ENCODE results near the gene PRKCH. TPM values are rescaled to one million over a fixed set of nuclear protein-coding genes. Genes with fewer than 3 reads are reported as not detected.

Gene PRKCH
- total and polyA plus RNA-seq, 10 of the 15 experiments (the other 5 are each of a cell fraction or from before 2014, with no cell fraction given) = 10.7 to 140 (median 33.2) TPM

DNA sequence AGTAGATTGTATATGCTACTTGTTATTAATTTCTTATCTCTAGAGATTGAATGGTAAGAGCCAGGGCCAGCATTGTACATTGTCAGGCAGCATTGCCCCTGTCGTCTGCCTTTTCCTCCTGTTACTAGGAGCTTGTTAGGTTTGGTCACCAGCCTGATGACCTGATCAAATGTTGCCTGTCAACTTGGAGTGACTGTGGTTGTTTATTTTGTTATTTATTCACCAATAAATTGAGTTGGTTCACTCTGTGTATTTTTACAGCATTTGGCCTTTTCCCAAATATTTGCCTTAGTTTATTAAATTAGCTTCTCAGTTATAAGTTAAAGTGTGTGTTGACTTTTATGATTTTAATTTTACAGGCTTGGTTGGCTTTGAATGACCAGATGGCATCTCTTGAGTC is 88.4 kb downstream of the PRKCH start:
- WGBS (ENCODE audit: insufficient coverage, insufficient replicate concordance, low lambda C conversion rate, missing lambda C conversion rate) = 39% methylated on average over 1 of the region's 1 CpG
- ChIA-PET POLR2A (interaction anchor here (0.6 to 2.1 kb wide), 4 partner anchors 9 to 76 kb away, joined by 3 to 7 read pairs (median 6); no protein-coding TSS in a partner anchor), SMC1A (ENCODE audit: uncharacterized antibody, unreplicated experiment) (interaction anchor here (0.6 to 2.9 kb wide), 10 partner anchors 9 to 695 kb away, joined by 3 to 14 read pairs (median 3); no protein-coding TSS in a partner anchor), CTCF (interaction anchor here (0.6 to 1.4 kb wide), 4 partner anchors 12 to 121 kb away, joined by 3 to 4 read pairs (median 3); no protein-coding TSS in a partner anchor), RAD21 (ENCODE audit: unreplicated experiment) (no interaction called here)
- BruUV-seq (replicated peaks) = no TSS peak
- H3K79me2 ChIP-seq (ENCODE audit: control insufficient read depth, insufficient read depth, low read length) = peaks cover 42% of the 10 kb centered on the region
- H4K20me1 ChIP-seq (ENCODE audit: control insufficient read depth, insufficient read depth) = no peaks in the 10 kb centered on the region
- no peak overlapping the region for H3K9ac ChIP-seq (ENCODE audit: control insufficient read depth, insufficient read depth, low read length)
- intact Hi-C loops (cut with micrococcal nuclease; ENCODE audit: unreplicated experiment) (no loop called here), in situ Hi-C loops (cut with MboI) (no loop called here)
- no peak overlapping the region for H2AFZ ChIP-seq (ENCODE audit: control insufficient read depth, low read depth, low read length)
- ATAC-seq (no peak), FAIRE-seq (no peak), DNase-seq (ENCODE audit: low read depth, low spot score) (no peak)
- no peak overlapping the region for H3K27ac ChIP-seq (ENCODE audit: control insufficient read depth, insufficient read depth)
- no peaks in the 10 kb centered on the region for H3K27me3 ChIP-seq (replicated peaks in 1 of 2; ENCODE audit: control insufficient read depth in 2 of 2, insufficient read depth in 2 of 2, low read length in 1 of 2)
- no peak overlapping the region for H3K4me2 ChIP-seq (ENCODE audit: control insufficient read depth, insufficient read depth)
- peaks cover 2% of the 10 kb centered on the region for H3K4me1 ChIP-seq (ENCODE audit: control insufficient read depth, insufficient read depth, low read length)
- peaks cover 0 to 4% of the 10 kb centered on the region in 2 experiments; a peak in 2 of 4 replicates for H3K36me3 ChIP-seq (ENCODE audit: control insufficient read depth in 2 of 2, insufficient read depth in 2 of 2, low read length in 1 of 2)
- no peaks in the 10 kb centered on the region for H3K9me3 ChIP-seq (replicated peaks; ENCODE audit: control insufficient read depth, insufficient read depth, low read length)
- H3K4me3 ChIP-seq = no peak overlapping the region
- TF ChIP-seq TAF1 (IDR thresholded peaks at IDR 0.05; ENCODE audit: borderline replicate concordance, low read depth, low read length) (no peak), GABPA (IDR thresholded peaks at IDR 0.05; ENCODE audit: low read depth) (no peak), STAT3 (IDR thresholded peaks at IDR 0.05; ENCODE audit: low read depth, low read length) (no peak), NR2C2 (IDR thresholded peaks at IDR 0.05; ENCODE audit: borderline replicate concordance, control insufficient read depth, insufficient read length, low read depth) (no peak), CHD1 (IDR thresholded peaks at IDR 0.05; ENCODE audit: low read depth, low read length) (no peak), RAD51 (IDR thresholded peaks at IDR 0.05) (no peak), POLR2A (IDR thresholded peaks at IDR 0.05; ENCODE audit: low read depth, low read length) (no peak), WRNIP1 (IDR thresholded peaks at IDR 0.05; ENCODE audit: borderline replicate concordance, low read depth, low read length) (no peak)
- TF ChIP-seq, protein P1, sequence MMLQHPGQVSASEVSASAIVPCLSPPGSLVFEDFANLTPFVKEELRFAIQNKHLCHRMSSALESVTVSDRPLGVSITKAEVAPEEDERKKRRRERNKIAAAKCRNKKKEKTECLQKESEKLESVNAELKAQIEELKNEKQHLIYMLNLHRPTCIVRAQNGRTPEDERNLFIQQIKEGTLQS (IDR thresholded peaks at IDR 0.05; ENCODE audit: borderline replicate concordance, extremely low read depth, low read depth, low read length) = no peak
- TF ChIP-seq, protein P2, sequence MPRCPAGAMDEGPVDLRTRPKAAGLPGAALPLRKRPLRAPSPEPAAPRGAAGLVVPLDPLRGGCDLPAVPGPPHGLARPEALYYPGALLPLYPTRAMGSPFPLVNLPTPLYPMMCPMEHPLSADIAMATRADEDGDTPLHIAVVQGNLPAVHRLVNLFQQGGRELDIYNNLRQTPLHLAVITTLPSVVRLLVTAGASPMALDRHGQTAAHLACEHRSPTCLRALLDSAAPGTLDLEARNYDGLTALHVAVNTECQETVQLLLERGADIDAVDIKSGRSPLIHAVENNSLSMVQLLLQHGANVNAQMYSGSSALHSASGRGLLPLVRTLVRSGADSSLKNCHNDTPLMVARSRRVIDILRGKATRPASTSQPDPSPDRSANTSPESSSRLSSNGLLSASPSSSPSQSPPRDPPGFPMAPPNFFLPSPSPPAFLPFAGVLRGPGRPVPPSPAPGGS (IDR thresholded peaks at IDR 0.05; ENCODE audit: borderline replicate concordance, insufficient read depth, low read depth, low read length, poor library complexity, severe bottlenecking) = no peak
- TF ChIP-seq, protein P3, sequence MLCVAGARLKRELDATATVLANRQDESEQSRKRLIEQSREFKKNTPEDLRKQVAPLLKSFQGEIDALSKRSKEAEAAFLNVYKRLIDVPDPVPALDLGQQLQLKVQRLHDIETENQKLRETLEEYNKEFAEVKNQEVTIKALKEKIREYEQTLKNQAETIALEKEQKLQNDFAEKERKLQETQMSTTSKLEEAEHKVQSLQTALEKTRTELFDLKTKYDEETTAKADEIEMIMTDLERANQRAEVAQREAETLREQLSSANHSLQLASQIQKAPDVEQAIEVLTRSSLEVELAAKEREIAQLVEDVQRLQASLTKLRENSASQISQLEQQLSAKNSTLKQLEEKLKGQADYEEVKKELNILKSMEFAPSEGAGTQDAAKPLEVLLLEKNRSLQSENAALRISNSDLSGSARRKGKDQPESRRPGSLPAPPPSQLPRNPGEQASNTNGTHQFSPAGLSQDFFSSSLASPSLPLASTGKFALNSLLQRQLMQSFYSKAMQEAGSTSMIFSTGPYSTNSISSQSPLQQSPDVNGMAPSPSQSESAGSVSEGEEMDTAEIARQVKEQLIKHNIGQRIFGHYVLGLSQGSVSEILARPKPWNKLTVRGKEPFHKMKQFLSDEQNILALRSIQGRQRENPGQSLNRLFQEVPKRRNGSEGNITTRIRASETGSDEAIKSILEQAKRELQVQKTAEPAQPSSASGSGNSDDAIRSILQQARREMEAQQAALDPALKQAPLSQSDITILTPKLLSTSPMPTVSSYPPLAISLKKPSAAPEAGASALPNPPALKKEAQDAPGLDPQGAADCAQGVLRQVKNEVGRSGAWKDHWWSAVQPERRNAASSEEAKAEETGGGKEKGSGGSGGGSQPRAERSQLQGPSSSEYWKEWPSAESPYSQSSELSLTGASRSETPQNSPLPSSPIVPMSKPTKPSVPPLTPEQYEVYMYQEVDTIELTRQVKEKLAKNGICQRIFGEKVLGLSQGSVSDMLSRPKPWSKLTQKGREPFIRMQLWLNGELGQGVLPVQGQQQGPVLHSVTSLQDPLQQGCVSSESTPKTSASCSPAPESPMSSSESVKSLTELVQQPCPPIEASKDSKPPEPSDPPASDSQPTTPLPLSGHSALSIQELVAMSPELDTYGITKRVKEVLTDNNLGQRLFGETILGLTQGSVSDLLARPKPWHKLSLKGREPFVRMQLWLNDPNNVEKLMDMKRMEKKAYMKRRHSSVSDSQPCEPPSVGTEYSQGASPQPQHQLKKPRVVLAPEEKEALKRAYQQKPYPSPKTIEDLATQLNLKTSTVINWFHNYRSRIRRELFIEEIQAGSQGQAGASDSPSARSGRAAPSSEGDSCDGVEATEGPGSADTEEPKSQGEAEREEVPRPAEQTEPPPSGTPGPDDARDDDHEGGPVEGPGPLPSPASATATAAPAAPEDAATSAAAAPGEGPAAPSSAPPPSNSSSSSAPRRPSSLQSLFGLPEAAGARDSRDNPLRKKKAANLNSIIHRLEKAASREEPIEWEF (IDR thresholded peaks at IDR 0.05; ENCODE audit: insufficient replicate concordance, low read depth, low read length) = no peak
- TF ChIP-seq, protein P4, sequence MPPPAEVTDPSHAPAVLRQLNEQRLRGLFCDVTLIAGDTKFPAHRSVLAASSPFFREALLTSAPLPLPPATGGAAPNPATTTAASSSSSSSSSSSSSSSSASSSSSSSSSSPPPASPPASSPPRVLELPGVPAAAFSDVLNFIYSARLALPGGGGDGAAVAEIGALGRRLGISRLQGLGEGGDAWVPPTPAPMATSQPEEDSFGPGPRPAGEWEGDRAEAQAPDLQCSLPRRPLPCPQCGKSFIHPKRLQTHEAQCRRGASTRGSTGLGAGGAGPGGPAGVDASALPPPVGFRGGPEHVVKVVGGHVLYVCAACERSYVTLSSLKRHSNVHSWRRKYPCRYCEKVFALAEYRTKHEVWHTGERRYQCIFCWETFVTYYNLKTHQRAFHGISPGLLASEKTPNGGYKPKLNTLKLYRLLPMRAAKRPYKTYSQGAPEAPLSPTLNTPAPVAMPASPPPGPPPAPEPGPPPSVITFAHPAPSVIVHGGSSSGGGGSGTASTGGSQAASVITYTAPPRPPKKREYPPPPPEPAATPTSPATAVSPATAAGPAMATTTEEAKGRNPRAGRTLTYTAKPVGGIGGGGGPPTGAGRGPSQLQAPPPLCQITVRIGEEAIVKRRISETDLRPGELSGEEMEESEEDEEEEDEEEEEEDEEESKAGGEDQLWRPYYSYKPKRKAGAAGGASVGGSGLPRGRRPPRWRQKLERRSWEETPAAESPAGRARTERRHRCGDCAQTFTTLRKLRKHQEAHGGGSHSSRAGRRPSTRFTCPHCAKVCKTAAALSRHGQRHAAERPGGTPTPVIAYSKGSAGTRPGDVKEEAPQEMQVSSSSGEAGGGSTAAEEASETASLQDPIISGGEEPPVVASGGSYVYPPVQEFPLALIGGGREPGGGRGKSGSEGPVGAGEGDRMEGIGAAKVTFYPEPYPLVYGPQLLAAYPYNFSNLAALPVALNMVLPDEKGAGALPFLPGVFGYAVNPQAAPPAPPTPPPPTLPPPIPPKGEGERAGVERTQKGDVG (CRISPR knock-in tag; IDR thresholded peaks at IDR 0.05) = no peak
- TF ChIP-seq, protein P5, sequence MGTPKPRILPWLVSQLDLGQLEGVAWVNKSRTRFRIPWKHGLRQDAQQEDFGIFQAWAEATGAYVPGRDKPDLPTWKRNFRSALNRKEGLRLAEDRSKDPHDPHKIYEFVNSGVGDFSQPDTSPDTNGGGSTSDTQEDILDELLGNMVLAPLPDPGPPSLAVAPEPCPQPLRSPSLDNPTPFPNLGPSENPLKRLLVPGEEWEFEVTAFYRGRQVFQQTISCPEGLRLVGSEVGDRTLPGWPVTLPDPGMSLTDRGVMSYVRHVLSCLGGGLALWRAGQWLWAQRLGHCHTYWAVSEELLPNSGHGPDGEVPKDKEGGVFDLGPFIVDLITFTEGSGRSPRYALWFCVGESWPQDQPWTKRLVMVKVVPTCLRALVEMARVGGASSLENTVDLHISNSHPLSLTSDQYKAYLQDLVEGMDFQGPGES (IDR thresholded peaks at IDR 0.05) = no peak

Measured in GM12878 (cell line).